Transverse colon (tissue), 4 donors: ENCODE measurements around the gene PPL. TPM values are rescaled to one million over a fixed set of nuclear protein-coding genes. Genes with fewer than 3 reads are reported as not detected.

Source experiments
- DNase-seq: peaks from one replicate; pipeline ENCODE4 v3.0.0-alpha.2; 2019
- H3K27ac ChIP-seq, 4 donors: fragments of 200-600 bp; sonication (generic); 2 replicates each; pipeline ENCODE4 v1.5.1; 2016 to 2018; ENCODE audit warnings: inconsistent platforms in 4 of 4
- H3K27me3 ChIP-seq: fragments of 200-600 bp; sonication (generic); 2 replicates; pipeline ENCODE4 v1.5.1; 2017; ENCODE audit warnings: inconsistent platforms
- H3K36me3 ChIP-seq, 4 donors: fragments of 200-600 bp; sonication (generic); 2 replicates each; pipeline ENCODE4 v1.5.1; 2017 to 2019; ENCODE audit warnings: inconsistent platforms in 4 of 4
- H3K4me1 ChIP-seq, 4 donors: fragments of 200-600 bp; sonication (generic); 2 replicates each; pipeline ENCODE4 v1.5.1; 2017 to 2020; ENCODE audit warnings: inconsistent platforms in 4 of 4
- H3K4me3 ChIP-seq, 4 donors: fragments of 200-600 bp; sonication (generic); 1 replicate in 1 of 4; 2 replicates in 3 of 4; pipeline versions ENCODE4 v1.5.1 to v1.6.1; 2017 to 2019; ENCODE audit warnings: inconsistent platforms in 4 of 4
- H3K9me3 ChIP-seq, 2 donors: fragments of 200-600 bp; sonication (generic); 2 replicates each; pipeline ENCODE4 v1.5.1; 2017 to 2019; ENCODE audit warnings: inconsistent platforms in 2 of 2
- CTCF ChIP-seq, 5 experiments: fragments of 200-600 bp in 3 of 5; fragments of 450-650 bp in 2 of 5; sonication (generic) in 3 of 5; IDR thresholded peaks; 1 replicate in 2 of 5; 2 replicates in 3 of 5; pipeline ENCODE4 v1.5.1; 2016 to 2017; ENCODE audit warnings: antibody characterized with exemption in 5 of 5, inconsistent platforms in 3 of 5, mild to moderate bottlenecking in 2 of 5, moderate library complexity in 1 of 5
- EP300 ChIP-seq: sonication (generic); formaldehyde crosslinking; IDR thresholded peaks from one replicate; pipeline ENCODE4 v1.6.1; 2017; ENCODE audit warnings: antibody characterized with exemption, low read depth
- POLR2A ChIP-seq: fragments of 450-650 bp; IDR thresholded peaks from one replicate; pipeline ENCODE4 v1.6.1; 2016; ENCODE audit warnings: antibody characterized with exemption, mild to moderate bottlenecking, moderate library complexity
- POLR2AphosphoS5 ChIP-seq, 3 donors: sonication (generic); formaldehyde crosslinking; IDR thresholded peaks; one replicate each; pipeline ENCODE4 v1.6.1; 2016; ENCODE audit warnings: antibody characterized with exemption in 3 of 3
- WGBS, 2 donors: methylation state at CpG; one replicate each; pipeline ENCODE4 v1.1.5; 2018; ENCODE audit warnings: low coverage in 1 of 2; 5-methylcytosine and 5-hydroxymethylcytosine counted together
- in situ Hi-C, 4 donors: fragments of 200-750 bp; cut with MboI; loops; one replicate each; pipeline versions ENCODE4 v1.15.0 to v1.15.1; 2017; ENCODE audit warnings: low sequenced_read_pairs in 3 of 4, low pct_ligation_motif_present in 1 of 4, low pct_unique_long_range_greater_than_20kb in 1 of 4
- intact Hi-C: fragments of 100-400 bp; cut with DNase I; formaldehyde crosslinking; loops from one replicate; pipeline ENCODE4 v1.15.1; 2023; ENCODE audit warnings: low total_unique reads
- total RNA-seq, 4 donors: library from RNA; depleted of rRNA; stranded (reverse); fragments of >200 nt; gene quantifications; one replicate each; pipeline ENCODE4 v1.1.0, GENCODE V29; 2016

The PPL gene
- total RNA-seq, 4 donors from 2014 or later = 13.5 to 28.8 (median 22.8) TPM

DNA sequence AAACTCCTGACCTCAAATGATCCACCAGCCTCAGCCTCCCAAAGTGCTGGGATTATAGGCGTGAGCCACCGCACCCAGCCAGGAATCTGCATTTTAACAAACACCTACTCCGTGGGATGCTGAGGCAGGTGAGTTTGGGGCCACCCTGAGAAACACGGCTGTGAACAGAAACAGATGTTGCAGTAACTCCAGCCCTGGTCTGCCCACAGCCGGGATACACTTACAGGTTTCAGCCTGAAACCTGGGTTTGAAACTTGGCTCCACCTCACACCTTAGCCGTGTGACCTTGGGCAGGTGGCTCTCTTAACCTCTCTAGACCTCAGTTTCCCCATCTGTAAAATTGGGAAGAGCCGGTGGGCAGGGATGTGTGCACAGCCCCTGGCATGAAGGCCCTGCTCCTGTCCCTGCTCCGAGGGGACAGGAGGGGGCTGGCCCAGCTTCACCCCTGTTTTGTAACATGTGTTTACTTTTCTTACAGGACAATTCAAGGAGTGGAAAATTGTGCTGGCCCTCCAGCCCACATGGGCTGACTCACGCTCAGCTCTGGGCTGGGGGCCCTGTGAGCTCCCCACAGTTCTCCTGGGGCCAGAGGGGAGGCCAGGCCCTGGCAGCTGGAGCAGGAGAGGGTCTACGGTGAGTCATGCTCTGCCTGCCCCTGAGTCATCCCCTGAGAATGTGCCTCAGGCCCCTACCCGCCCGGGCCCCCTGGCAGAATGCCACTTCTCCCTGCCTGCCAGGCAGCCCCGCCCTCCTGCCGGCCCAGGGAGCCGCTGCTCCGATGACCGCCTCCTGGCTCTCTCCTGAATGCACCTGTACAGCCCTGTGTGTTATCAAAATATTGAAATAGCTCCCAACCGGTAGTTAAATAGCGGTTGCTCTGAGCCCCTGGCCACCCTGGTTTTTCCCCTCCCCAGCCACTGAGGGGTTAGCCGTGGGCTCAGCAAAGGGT lies 7.7 kb upstream of the PPL start:
- TF ChIP-seq POLR2A = no peak
- no peak for TF ChIP-seq CTCF (IDR thresholded peaks at IDR 0.05)
- peak; percentile 69 to 77 (median 71) for TF ChIP-seq POLR2AphosphoS5 (IDR thresholded peaks at IDR 0.05)
- peak; percentile 27 for TF ChIP-seq EP300
- H3K36me3 ChIP-seq = no peaks in the 10 kb centered on the region
- 37% methylated on average over 16 of the region's 20 CpGs; no CpG with 5 or more reads in 1 of the 2 donors for WGBS, 2 donors
- in situ Hi-C loops (loop anchor here in 1 of 4 donors (10.0 kb wide), 1 partner anchor 100 kb away; the partner anchor contains the start of genes GLYR1 and UBN1), intact Hi-C loops (no loop called here)
- H3K4me3 ChIP-seq = no peak overlapping the region
- peak; percentile 84 for DNase-seq
- peaks cover 20 to 35% (median 29%) of the 10 kb centered on the region in 4 donors for H3K4me1 ChIP-seq
- H3K9me3 ChIP-seq = no peaks in the 10 kb centered on the region
- peak overlapping the region; percentile 60 to 89 (median 79) for H3K27ac ChIP-seq
- H3K27me3 ChIP-seq = no peaks in the 10 kb centered on the region

DNA sequence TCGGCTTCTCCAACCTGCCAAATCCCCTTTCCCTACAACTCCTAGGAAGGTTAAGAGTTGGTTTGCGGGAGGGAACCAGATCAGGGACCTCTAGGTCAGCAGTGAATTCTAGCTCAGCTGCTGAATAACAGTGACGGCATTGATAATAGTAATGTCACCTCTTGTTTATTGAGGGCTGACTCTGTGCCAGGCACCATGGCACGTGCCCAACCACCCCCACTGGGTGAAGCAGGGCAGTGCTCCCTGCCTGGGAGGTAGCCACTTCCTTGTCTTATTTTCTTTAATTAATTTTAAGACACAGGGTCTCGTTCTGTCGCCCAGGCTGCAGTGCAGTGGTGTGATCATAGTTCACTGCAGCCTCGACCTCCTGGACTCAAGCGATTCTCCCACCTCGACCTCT lies 5.5 kb upstream of the PPL start:
- Histone ChIP-seq H3K4me1 (peaks cover 29 to 44% (median 32%) of the 10 kb centered on the region in 4 donors), H3K4me3 (no peak overlapping the region), H3K9me3 (no peaks in the 10 kb centered on the region), H3K27ac (peak overlapping the region; percentile 68 to 89 (median 79)), H3K36me3 (no peaks in the 10 kb centered on the region), H3K27me3 (no peaks in the 10 kb centered on the region)
- intact Hi-C loops (no loop called here), in situ Hi-C loops (loop anchor here in 1 of 4 donors (10.0 kb wide), 1 partner anchor 98 kb away; the partner anchor contains the start of genes GLYR1 and UBN1)
- no peak for DNase-seq
- no peak for TF ChIP-seq EP300
- no peak for TF ChIP-seq POLR2AphosphoS5 (IDR thresholded peaks at IDR 0.05)
- no peak for TF ChIP-seq POLR2A
- no peak for TF ChIP-seq CTCF (IDR thresholded peaks at IDR 0.05)
- 71 to 72% methylated on average over 5 to 9 of the region's 9 CpGs for WGBS, 2 donors

DNA sequence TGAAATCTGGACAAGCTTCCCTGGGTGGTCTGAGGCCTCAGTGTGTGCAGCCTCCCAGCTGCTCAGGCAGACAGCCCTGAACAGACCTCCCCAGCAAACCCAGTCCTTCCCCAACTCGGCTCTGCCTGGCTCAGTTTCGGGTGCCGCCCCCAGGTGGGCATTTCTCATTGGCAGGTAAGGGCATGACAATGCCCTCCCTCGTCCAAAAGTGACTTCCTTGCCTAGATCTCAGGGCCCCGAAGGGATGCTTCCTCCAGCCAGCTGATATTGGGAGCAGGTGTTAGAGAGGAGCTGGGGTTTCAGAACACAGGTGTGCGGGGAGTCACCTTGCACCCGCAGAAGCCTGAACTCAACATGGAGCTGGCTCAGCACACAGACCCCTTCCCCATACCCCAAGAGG lies 3.8 kb upstream of the PPL start:
- Histone ChIP-seq H3K4me1 (peaks cover 31 to 56% (median 44%) of the 10 kb centered on the region in 4 donors), H3K27ac (no peak overlapping the region), H3K9me3 (no peaks in the 10 kb centered on the region), H3K36me3 (no peaks in the 10 kb centered on the region), H3K4me3 (no peak overlapping the region), H3K27me3 (peaks cover 11% of the 10 kb centered on the region)
- 53% methylated on average over 7 of the region's 7 CpGs; no CpG with 5 or more reads in 1 of the 2 donors for WGBS, 2 donors
- no peak for DNase-seq
- TF ChIP-seq POLR2A (no peak), CTCF (IDR thresholded peaks at IDR 0.05) (no peak), EP300 (no peak), POLR2AphosphoS5 (IDR thresholded peaks at IDR 0.05) (no peak)
- intact Hi-C loops = no loop called here
- in situ Hi-C loops = loop anchor here in 1 of 4 donors (10.0 kb wide), 1 partner anchor 96 kb away; the partner anchor contains the start of genes GLYR1 and UBN1

GRCh38 chr16:4938683-4939030 lies 1.7 kb upstream of the PPL start:
- H3K27me3 ChIP-seq = peaks cover 13% of the 10 kb centered on the region
- no peak overlapping the region for H3K27ac ChIP-seq
- WGBS, 2 donors = 58 to 83% methylated on average over 2 to 5 of the region's 5 CpGs
- H3K9me3 ChIP-seq = no peaks in the 10 kb centered on the region
- H3K4me3 ChIP-seq = no peak overlapping the region
- TF ChIP-seq POLR2A (no peak), CTCF (IDR thresholded peaks at IDR 0.05) (no peak), EP300 (no peak)
- peaks cover 10 to 36% (median 25%) of the 10 kb centered on the region in 4 donors for H3K4me1 ChIP-seq
- no peaks in the 10 kb centered on the region for H3K36me3 ChIP-seq
- in situ Hi-C loops = no loop called here
- intact Hi-C loops = no loop called here
- no peak for DNase-seq
